NCI-H1048 (cell line): ENCODE measurements around the gene KRT32.
"Not testable (repeated sequence)": the region's sequence is repeated elsewhere in the genome, so short reads cannot be mapped to it uniquely, and the experiment has no call there.

Experiments
- DNase-seq: peaks from one replicate; lab custom pipeline; 2025; lab: John Stamatoyannopoulos, UW

Gene KRT32

GRCh38 chr17:41463746-41464145 is 3.4 kb downstream of the KRT32 start:
- no peak for DNase-seq

- no peak for DNase-seq
Measured at GRCh38 chr17:41462705-41463104, 4.5 kb downstream of the KRT32 start.

GRCh38 chr17:41457676-41458075 is 9.5 kb downstream of the KRT32 start:
- DNase-seq, result no peak

- no peak for DNase-seq
Measured at GRCh38 chr17:41456204-41456603, 11.0 kb downstream of the KRT32 start.

- DNase-seq, result no peak
Measured at GRCh38 chr17:41455236-41455635, 11.9 kb downstream of the KRT32 start.

GRCh38 chr17:41453066-41453465 is 14.1 kb downstream of the KRT32 start:
- no peak for DNase-seq

GRCh38 chr17:41452281-41452680 is 14.9 kb downstream of the KRT32 start:
- DNase-seq, result no peak

- no peak for DNase-seq
Measured at GRCh38 chr17:41451154-41451728, 15.9 kb downstream of the KRT32 start.

- no peak for DNase-seq
Measured at GRCh38 chr17:41449008-41449407, 18.2 kb downstream of the KRT32 start.

- DNase-seq, result no peak
Measured at GRCh38 chr17:41448506-41448905, 18.7 kb downstream of the KRT32 start.

- no peak for DNase-seq
Measured at GRCh38 chr17:41446806-41447205, 20.4 kb downstream of the KRT32 start.

GRCh38 chr17:41444640-41445039 is 22.5 kb downstream of the KRT32 start:
- DNase-seq, result no peak

- DNase-seq, result no peak
Measured at GRCh38 chr17:41444186-41444585, 23.0 kb downstream of the KRT32 start.

- DNase-seq, result no peak
Measured at GRCh38 chr17:41442739-41443138, 24.4 kb downstream of the KRT32 start.

GRCh38 chr17:41440531-41441033 is 26.6 kb downstream of the KRT32 start, which contains the start of gene KRT38:
TSS of gene KRT38 (minus strand) at chr17:41440983. CDS start at chr17:41440921, 62 bp downstream.
- no peak for DNase-seq

- no peak for DNase-seq
Measured at GRCh38 chr17:41439375-41439774, 27.8 kb downstream of the KRT32 start.

- DNase-seq, result no peak
Measured at GRCh38 chr17:41437769-41438168, 29.4 kb downstream of the KRT32 start.

- no peak for DNase-seq
Measured at GRCh38 chr17:41437254-41437653, 29.9 kb downstream of the KRT32 start.

- DNase-seq, result no peak
Measured at GRCh38 chr17:41434415-41434814, 32.8 kb downstream of the KRT32 start.

- no peak for DNase-seq
Measured at GRCh38 chr17:41434005-41434404, 33.2 kb downstream of the KRT32 start.

- DNase-seq, result no peak
Measured at GRCh38 chr17:41433586-41433985, 33.6 kb downstream of the KRT32 start.

GRCh38 chr17:41430376-41430775 is 36.8 kb downstream of the KRT32 start:
- DNase-seq, result not testable (repeated sequence)

GRCh38 chr17:41429667-41430066 is 37.5 kb downstream of the KRT32 start:
- no peak for DNase-seq

- no peak for DNase-seq
Measured at GRCh38 chr17:41428591-41429291, 38.4 kb downstream of the KRT32 start.
